Measurements from ENCODE around the gene RAP1GAP2.

RAP1GAP2 gene

GRCh38 chr17:2750721-2751120 is 45.5 kb upstream of the RAP1GAP2 start:
- no peaks in the 10 kb centered on the region for H3K4me1 ChIP-seq (ENCODE audit: insufficient read depth, low read length, severe bottlenecking)
- no peak overlapping the region for H3K27ac ChIP-seq (ENCODE audit: low read depth, low read length, poor library complexity, severe bottlenecking)
- H4K20me1 ChIP-seq (ENCODE audit: insufficient read depth, low read length), result no peaks in the 10 kb centered on the region
- H3K4me3 ChIP-seq (ENCODE audit: low read depth, low read length, poor library complexity, severe bottlenecking), result no peak overlapping the region
- no peaks in the 10 kb centered on the region for H3K27me3 ChIP-seq (ENCODE audit: insufficient read depth, low read length)
- no peaks in the 10 kb centered on the region for H3F3A ChIP-seq (ENCODE audit: insufficient read depth, low read length)
- no peaks in the 10 kb centered on the region for H3K9me3 ChIP-seq (ENCODE audit: low read length)
- no peaks in the 10 kb centered on the region for H3K9me2 ChIP-seq (ENCODE audit: low read depth, low read length)
- no peaks in the 10 kb centered on the region for H3K36me3 ChIP-seq (ENCODE audit: insufficient read depth, low read length)
- no peak overlapping the region for H2AFZ ChIP-seq (ENCODE audit: low read length)
- H3K79me2 ChIP-seq (ENCODE audit: insufficient read depth, low read length), result no peaks in the 10 kb centered on the region
- no peak for TF ChIP-seq EZH2 (IDR thresholded peaks at IDR 0.05; ENCODE audit: borderline replicate concordance, low read length)
- TF ChIP-seq CTCF (IDR thresholded peaks at IDR 0.05; ENCODE audit: low read length), result no peak
- H3K4me2 ChIP-seq (ENCODE audit: low read length), result no peak overlapping the region
- no peak overlapping the region for H3K9ac ChIP-seq (ENCODE audit: low read length)

- Histone ChIP-seq H3K4me1 (ENCODE audit: insufficient read depth, low read length, severe bottlenecking) (no peaks in the 10 kb centered on the region), H2AFZ (ENCODE audit: low read length) (no peak overlapping the region), H3K27ac (ENCODE audit: low read depth, low read length, poor library complexity, severe bottlenecking) (no peak overlapping the region), H3F3A (ENCODE audit: insufficient read depth, low read length) (no peaks in the 10 kb centered on the region), H4K20me1 (ENCODE audit: insufficient read depth, low read length) (no peaks in the 10 kb centered on the region), H3K9ac (ENCODE audit: low read length) (no peak overlapping the region), H3K27me3 (ENCODE audit: insufficient read depth, low read length) (no peaks in the 10 kb centered on the region), H3K79me2 (ENCODE audit: insufficient read depth, low read length) (no peaks in the 10 kb centered on the region), H3K36me3 (ENCODE audit: insufficient read depth, low read length) (no peaks in the 10 kb centered on the region), H3K4me2 (ENCODE audit: low read length) (no peak overlapping the region), H3K9me2 (ENCODE audit: low read depth, low read length) (no peaks in the 10 kb centered on the region), H3K9me3 (ENCODE audit: low read length) (no peaks in the 10 kb centered on the region), H3K4me3 (ENCODE audit: low read depth, low read length, poor library complexity, severe bottlenecking) (no peak overlapping the region)
- TF ChIP-seq CTCF (IDR thresholded peaks at IDR 0.05; ENCODE audit: low read length), result no peak
- TF ChIP-seq EZH2 (IDR thresholded peaks at IDR 0.05; ENCODE audit: borderline replicate concordance, low read length), result no peak
These were observed 44.7 kb upstream of the RAP1GAP2 start for GRCh38 chr17:2751491-2751890.

GRCh38 chr17:2755891-2756724 is 40.1 kb upstream of the RAP1GAP2 start:
- Histone ChIP-seq H3K9me3 (ENCODE audit: low read length) (no peaks in the 10 kb centered on the region), H3K4me1 (ENCODE audit: insufficient read depth, low read length, severe bottlenecking) (no peaks in the 10 kb centered on the region), H3K79me2 (ENCODE audit: insufficient read depth, low read length) (no peaks in the 10 kb centered on the region), H3K27me3 (ENCODE audit: insufficient read depth, low read length) (no peaks in the 10 kb centered on the region; the same call in 1 of the 2 replicates), H2AFZ (ENCODE audit: low read length) (no peak overlapping the region), H4K20me1 (ENCODE audit: insufficient read depth, low read length) (no peaks in the 10 kb centered on the region), H3K4me3 (ENCODE audit: low read depth, low read length, poor library complexity, severe bottlenecking) (no peak overlapping the region), H3K9ac (ENCODE audit: low read length) (no peak overlapping the region), H3K36me3 (ENCODE audit: insufficient read depth, low read length) (no peaks in the 10 kb centered on the region), H3K4me2 (ENCODE audit: low read length) (no peak overlapping the region), H3K27ac (ENCODE audit: low read depth, low read length, poor library complexity, severe bottlenecking) (no peak overlapping the region), H3K9me2 (ENCODE audit: low read depth, low read length) (no peaks in the 10 kb centered on the region), H3F3A (ENCODE audit: insufficient read depth, low read length) (no peaks in the 10 kb centered on the region)
- TF ChIP-seq CTCF (IDR thresholded peaks at IDR 0.05; ENCODE audit: low read length) (no peak), EZH2 (IDR thresholded peaks at IDR 0.05; ENCODE audit: borderline replicate concordance, low read length) (no peak)

Measured in OCI-LY1 (cell line).